ENCODE measurements around the gene RAD51B. TPM values are rescaled to one million over a fixed set of nuclear protein-coding genes. Genes with fewer than 3 reads are reported as not detected.

RAD51B gene
- polyA plus RNA-seq, 1 donor (not counting 4 experiments of a cell fraction or from before 2014, with no cell fraction given), result 13.3 TPM

DNA sequence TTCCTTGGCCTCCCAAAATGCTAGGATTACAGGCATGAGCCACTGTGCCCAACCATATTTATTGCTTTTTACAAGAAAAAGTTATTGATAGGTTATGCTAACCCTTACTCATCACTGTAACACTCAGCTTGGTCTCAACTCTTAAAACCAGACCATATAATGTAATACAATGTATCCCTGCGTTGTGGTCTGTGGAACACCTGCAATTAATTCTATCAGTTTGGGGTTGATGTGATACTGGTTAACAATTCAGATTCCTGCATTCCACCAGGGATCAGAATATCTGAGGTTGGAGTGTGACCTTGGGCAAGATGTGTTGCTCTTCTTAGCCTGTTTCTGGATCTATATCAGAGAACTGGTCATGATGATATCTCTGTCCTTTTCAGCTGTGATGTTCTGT lies 419.0 kb downstream of the RAD51B start:
- dilution Hi-C loops (cut with MboI; ENCODE audit: extremely low pct_ligation_motif_present, low sequenced_read_pairs), result no loop called here
- no peaks in the 10 kb centered on the region for H3K79me2 ChIP-seq (ENCODE audit: control insufficient read depth, insufficient read depth, low read length)
- H3K9me1 ChIP-seq (ENCODE audit: control insufficient read depth, extremely low read depth, insufficient read depth, low read length), result no peaks in the 10 kb centered on the region
- no peak overlapping the region for H3K4me3 ChIP-seq (ENCODE audit: control insufficient read depth in 2 of 3, extremely low read depth in 1 of 3, insufficient read depth in 2 of 3, low read depth in 1 of 3, low read length in 3 of 3)
- H3K9me3 ChIP-seq (ENCODE audit: control insufficient read depth, low read depth, low read length), result no peaks in the 10 kb centered on the region
- no peaks in the 10 kb centered on the region for H4K20me1 ChIP-seq (ENCODE audit: control insufficient read depth, extremely low read depth, insufficient read depth, low read length)
- no peaks in the 10 kb centered on the region for H3K36me3 ChIP-seq (ENCODE audit: control insufficient read depth in 2 of 2, extremely low read depth in 1 of 2, insufficient read depth in 2 of 2, low read length in 2 of 2)
- no peak overlapping the region for H3K9ac ChIP-seq (ENCODE audit: control insufficient read depth, extremely low read depth, insufficient read depth, low read length)
- no peak overlapping the region for H3K27ac ChIP-seq (ENCODE audit: control insufficient read depth, insufficient read depth, low read length)
- DNase-seq (ENCODE audit: low read depth, low spot score) (no peak), FAIRE-seq (no peak)
- TF ChIP-seq EZH2 (IDR thresholded peaks at IDR 0.05; ENCODE audit: low read length), result no peak
- TF ChIP-seq, protein P1, sequence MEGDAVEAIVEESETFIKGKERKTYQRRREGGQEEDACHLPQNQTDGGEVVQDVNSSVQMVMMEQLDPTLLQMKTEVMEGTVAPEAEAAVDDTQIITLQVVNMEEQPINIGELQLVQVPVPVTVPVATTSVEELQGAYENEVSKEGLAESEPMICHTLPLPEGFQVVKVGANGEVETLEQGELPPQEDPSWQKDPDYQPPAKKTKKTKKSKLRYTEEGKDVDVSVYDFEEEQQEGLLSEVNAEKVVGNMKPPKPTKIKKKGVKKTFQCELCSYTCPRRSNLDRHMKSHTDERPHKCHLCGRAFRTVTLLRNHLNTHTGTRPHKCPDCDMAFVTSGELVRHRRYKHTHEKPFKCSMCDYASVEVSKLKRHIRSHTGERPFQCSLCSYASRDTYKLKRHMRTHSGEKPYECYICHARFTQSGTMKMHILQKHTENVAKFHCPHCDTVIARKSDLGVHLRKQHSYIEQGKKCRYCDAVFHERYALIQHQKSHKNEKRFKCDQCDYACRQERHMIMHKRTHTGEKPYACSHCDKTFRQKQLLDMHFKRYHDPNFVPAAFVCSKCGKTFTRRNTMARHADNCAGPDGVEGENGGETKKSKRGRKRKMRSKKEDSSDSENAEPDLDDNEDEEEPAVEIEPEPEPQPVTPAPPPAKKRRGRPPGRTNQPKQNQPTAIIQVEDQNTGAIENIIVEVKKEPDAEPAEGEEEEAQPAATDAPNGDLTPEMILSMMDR (optimal IDR thresholded peaks at IDR 0.05 in 1 of 3, IDR thresholded peaks at IDR 0.05 in 1 of 3, conservative IDR thresholded peaks at IDR 0.05 in 1 of 3; ENCODE audit: extremely low read depth in 1 of 3, insufficient read depth in 2 of 3, low read length in 3 of 3), result no peak
- H3K27me3 ChIP-seq (ENCODE audit: control insufficient read depth, extremely low read depth, insufficient read depth, low read length), result no peaks in the 10 kb centered on the region
- no peak overlapping the region for H2AFZ ChIP-seq (ENCODE audit: control insufficient read depth, low read length)
- peaks cover 10% of the 10 kb centered on the region for H3K4me1 ChIP-seq (ENCODE audit: control insufficient read depth, extremely low read depth, insufficient read depth, low read length)
- no peak overlapping the region for H3K4me2 ChIP-seq (ENCODE audit: control insufficient read depth, extremely low read depth, insufficient read depth, low read depth, low read length)

DNA sequence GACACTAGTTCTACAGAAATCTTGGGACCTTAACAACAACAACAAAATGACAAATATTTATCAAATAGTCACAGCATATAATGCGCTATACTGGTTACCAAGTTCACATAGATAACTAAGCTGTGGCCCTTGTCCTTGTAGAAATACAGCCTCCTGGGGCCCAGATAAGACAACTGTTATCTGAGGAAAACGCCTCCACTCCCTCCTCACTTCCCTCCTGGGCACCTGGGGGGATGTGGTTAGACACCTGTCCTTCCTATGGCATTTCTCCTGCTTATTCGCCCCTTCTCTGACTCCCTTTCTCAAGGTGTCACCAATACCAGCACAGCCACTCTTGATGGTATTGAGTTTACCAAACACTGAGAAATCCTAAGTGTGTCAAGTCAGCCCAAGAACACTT lies 419.4 kb downstream of the RAD51B start:
- H4K20me1 ChIP-seq (ENCODE audit: control insufficient read depth, extremely low read depth, insufficient read depth, low read length), result no peaks in the 10 kb centered on the region
- no peaks in the 10 kb centered on the region for H3K9me3 ChIP-seq (ENCODE audit: control insufficient read depth, low read depth, low read length)
- no peak overlapping the region for H3K4me3 ChIP-seq (ENCODE audit: control insufficient read depth in 2 of 3, extremely low read depth in 1 of 3, insufficient read depth in 2 of 3, low read depth in 1 of 3, low read length in 3 of 3)
- H2AFZ ChIP-seq (ENCODE audit: control insufficient read depth, low read length), result no peak overlapping the region
- H3K27ac ChIP-seq (ENCODE audit: control insufficient read depth, insufficient read depth, low read length), result no peak overlapping the region
- no peaks in the 10 kb centered on the region for H3K79me2 ChIP-seq (ENCODE audit: control insufficient read depth, insufficient read depth, low read length)
- H3K27me3 ChIP-seq (ENCODE audit: control insufficient read depth, extremely low read depth, insufficient read depth, low read length), result no peaks in the 10 kb centered on the region
- dilution Hi-C loops (cut with MboI; ENCODE audit: extremely low pct_ligation_motif_present, low sequenced_read_pairs), result no loop called here
- H3K9ac ChIP-seq (ENCODE audit: control insufficient read depth, extremely low read depth, insufficient read depth, low read length), result no peak overlapping the region
- TF ChIP-seq, protein P1 (optimal IDR thresholded peaks at IDR 0.05 in 1 of 3, IDR thresholded peaks at IDR 0.05 in 1 of 3, conservative IDR thresholded peaks at IDR 0.05 in 1 of 3; ENCODE audit: extremely low read depth in 1 of 3, insufficient read depth in 2 of 3, low read length in 3 of 3), result no peak
- no peak for TF ChIP-seq EZH2 (IDR thresholded peaks at IDR 0.05; ENCODE audit: low read length)
- peaks cover 6% of the 10 kb centered on the region for H3K4me1 ChIP-seq (ENCODE audit: control insufficient read depth, extremely low read depth, insufficient read depth, low read length)
- no peak overlapping the region for H3K4me2 ChIP-seq (ENCODE audit: control insufficient read depth, extremely low read depth, insufficient read depth, low read depth, low read length)
- no peaks in the 10 kb centered on the region for H3K9me1 ChIP-seq (ENCODE audit: control insufficient read depth, extremely low read depth, insufficient read depth, low read length)
- DNase-seq (ENCODE audit: low read depth, low spot score) (no peak), FAIRE-seq (no peak)
- no peaks in the 10 kb centered on the region for H3K36me3 ChIP-seq (ENCODE audit: control insufficient read depth in 2 of 2, extremely low read depth in 1 of 2, insufficient read depth in 2 of 2, low read length in 2 of 2)

All from keratinocyte (primary cell).